C4-2B (cell line): Measurements from ENCODE around the gene NFU1.

ENCODE experiments used
- ZFX ChIP-seq: fragments of 450-650 bp; IDR thresholded peaks from 2 replicates; pipeline ENCODE4 v1.6.1; 2017
- TF ChIP-seq, protein P1 (sequence below): fragments of 450-650 bp; conservative IDR thresholded peaks from 2 replicates; pipeline ENCODE4 v1.5.1; 2017; ENCODE audit warnings: mild to moderate bottlenecking

GRCh38 chr2:69353360-69353759, 83.9 kb downstream of the NFU1 start:
- TF ChIP-seq, protein P1, sequence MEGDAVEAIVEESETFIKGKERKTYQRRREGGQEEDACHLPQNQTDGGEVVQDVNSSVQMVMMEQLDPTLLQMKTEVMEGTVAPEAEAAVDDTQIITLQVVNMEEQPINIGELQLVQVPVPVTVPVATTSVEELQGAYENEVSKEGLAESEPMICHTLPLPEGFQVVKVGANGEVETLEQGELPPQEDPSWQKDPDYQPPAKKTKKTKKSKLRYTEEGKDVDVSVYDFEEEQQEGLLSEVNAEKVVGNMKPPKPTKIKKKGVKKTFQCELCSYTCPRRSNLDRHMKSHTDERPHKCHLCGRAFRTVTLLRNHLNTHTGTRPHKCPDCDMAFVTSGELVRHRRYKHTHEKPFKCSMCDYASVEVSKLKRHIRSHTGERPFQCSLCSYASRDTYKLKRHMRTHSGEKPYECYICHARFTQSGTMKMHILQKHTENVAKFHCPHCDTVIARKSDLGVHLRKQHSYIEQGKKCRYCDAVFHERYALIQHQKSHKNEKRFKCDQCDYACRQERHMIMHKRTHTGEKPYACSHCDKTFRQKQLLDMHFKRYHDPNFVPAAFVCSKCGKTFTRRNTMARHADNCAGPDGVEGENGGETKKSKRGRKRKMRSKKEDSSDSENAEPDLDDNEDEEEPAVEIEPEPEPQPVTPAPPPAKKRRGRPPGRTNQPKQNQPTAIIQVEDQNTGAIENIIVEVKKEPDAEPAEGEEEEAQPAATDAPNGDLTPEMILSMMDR: no peak
- no peak for TF ChIP-seq ZFX
